HG03280 (cell line): ENCODE data around the gene LTN1.
"Not testable (repeated sequence)": the region's sequence is repeated elsewhere in the genome, so short reads cannot be mapped to it uniquely, and the experiment has no call there.

Source experiments
- ATAC-seq: cut with Tn5 transposase; IDR thresholded peaks from one replicate; pipeline ENCODE4 v1.9.1; 2021; ENCODE audit warnings: mild to moderate bottlenecking, moderate library complexity; ENCODE audit not compliant: unreplicated experiment

LTN1 gene

DNA sequence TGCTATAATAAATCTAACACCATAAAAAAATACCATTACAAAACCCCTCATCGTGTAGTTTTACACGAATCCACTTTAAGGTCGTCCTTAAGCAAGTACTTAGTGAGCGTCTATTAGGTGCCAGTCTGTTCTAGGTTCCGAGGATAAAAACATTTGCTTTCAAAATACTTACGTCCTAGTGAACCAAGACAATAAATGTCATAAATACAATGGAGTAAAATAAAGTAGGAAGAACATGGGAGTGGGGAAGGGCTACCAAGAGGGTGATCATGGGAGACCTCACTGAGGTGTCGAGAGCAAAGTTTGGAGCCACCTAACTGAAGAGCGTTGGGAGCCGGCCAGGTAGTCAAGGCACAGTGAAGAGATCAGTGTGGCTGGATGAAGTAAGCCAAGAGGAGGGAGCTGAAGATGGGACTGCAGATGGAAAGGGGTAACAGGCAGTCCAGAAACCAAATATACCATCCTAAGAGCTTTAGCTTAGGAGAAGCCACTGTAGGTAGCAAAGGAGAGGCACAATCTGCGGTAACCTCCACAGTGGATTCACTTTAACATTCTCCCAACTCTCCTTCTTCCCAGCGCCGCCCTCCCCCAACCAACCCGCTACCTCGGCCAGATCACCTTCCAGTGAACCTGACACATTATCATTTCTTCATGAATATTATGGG, 684 bp downstream of the LTN1 start:
- ATAC-seq, result no peak

- not testable (repeated sequence) for ATAC-seq
Observed at GRCh38 chr21:28988146-28988545, 4.5 kb downstream of the LTN1 start.

DNA sequence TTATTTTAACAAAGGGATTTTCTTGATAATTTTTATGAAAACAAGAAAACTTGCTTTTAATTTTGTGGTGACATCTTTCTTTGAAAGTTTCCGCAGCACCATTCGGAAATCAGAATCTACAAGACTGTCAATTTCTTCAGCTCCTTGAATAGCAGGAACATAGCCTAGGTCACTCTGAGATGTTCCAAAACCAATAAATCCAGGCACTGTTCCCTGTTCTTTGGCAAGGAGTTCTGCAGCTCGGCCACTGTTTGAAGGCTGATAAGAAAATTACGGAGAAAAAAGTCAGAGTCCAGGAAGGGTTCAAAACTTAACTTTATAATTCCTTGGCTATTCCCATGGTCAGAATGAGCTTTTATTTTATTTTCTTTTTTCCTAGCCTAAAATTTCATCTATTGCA, 6.0 kb downstream of the LTN1 start:
- no peak for ATAC-seq

GRCh38 chr21:28982637-28983036, 10.0 kb downstream of the LTN1 start:
- no peak for ATAC-seq

- no peak for ATAC-seq
Observed at GRCh38 chr21:28979092-28979491, 13.6 kb downstream of the LTN1 start.

- no peak for ATAC-seq
Observed at GRCh38 chr21:28975397-28975796, 17.3 kb downstream of the LTN1 start.

DNA sequence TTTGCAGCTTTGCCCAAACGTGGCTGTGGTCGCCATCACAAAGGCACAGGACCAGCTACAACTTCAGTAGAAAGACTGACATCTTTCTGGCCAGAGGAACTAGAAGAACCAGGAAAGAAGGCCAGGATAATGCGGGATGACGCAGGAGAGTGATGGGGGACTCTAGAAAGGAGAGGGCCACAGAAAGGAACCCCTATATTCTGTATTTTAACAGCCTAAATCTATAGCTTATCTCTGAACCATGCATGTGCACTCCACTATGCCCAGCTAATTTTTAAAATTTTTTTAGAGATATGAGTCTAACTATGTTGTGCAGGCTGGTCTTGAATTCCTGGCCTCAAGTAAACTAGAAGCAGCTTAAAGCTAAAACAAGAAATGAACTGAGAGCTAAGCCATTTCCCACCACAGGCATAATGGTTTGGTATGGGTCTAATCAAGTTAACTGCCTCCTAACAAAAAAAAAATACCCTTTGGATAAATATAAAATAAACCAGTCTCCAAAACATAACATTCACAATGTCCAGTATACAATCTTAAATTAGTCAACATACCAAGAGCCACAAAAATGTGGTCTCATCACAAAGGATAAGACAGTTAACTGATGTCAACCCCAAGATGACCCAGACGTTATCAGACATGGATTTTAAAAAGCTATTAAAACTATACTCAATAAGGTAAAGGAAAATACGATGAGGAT, 18.0 kb downstream of the LTN1 start:
- ATAC-seq, result no peak

DNA sequence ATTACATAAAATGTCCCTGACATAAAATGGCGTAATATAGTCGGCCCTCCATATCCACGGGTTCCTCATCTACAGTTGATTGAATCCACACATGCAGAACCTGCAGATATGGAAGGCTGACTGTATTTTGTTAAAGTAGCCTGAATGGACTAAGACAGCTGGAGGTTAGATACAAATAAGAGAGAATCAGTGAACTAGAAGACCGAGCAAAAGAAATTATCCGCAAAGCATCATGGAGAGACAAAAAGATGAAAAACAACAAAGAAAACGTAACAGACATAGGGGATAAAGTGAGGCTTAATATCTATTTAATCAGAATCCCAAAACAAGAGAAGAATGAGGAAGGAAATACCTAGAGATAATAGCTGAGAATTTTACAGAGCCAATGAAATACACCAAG, 20.3 kb downstream of the LTN1 start:
- no peak for ATAC-seq

DNA sequence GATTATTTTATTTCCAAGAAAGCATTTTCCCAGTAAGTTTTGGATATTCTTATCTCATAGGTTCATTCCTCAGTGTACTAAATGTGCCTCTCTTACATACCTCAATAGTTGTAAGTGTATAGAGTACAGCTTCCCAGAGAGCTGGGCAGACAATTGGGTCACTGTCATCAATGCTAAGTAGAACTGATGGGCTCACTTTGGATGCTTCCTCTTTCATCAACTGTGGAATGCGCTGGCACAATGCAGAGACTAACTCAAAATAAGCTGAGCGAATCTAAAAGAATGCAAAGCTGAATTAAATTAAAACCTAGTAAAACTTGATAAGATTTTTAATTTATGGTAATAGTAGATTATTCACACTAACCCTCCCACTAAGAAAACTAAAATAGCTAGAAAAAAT, 21.5 kb downstream of the LTN1 start:
- ATAC-seq, result no peak

DNA sequence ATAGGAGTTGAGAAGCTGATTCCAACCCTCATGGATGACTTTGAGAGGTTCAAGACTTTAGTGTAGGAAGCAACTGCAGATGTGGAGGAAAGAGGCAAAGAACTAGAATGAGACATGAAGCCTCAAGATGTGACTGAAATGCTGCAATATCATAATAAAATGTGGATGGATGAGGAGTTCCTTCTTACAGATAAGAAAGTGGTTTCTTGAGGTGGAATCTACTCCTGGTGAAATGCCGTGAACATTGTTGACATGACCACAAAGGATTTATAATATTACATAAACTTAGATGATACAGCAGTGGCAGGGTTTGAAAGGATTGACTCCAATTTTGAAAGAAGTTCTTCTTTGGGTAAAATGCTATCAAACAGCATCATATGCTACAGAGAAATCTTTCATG, 28.8 kb downstream of the LTN1 start:
- ATAC-seq, result no peak

GRCh38 chr21:28962465-28962864, 30.2 kb downstream of the LTN1 start:
- no peak for ATAC-seq

- no peak for ATAC-seq
Observed at GRCh38 chr21:28961927-28962326, 30.8 kb downstream of the LTN1 start.

DNA sequence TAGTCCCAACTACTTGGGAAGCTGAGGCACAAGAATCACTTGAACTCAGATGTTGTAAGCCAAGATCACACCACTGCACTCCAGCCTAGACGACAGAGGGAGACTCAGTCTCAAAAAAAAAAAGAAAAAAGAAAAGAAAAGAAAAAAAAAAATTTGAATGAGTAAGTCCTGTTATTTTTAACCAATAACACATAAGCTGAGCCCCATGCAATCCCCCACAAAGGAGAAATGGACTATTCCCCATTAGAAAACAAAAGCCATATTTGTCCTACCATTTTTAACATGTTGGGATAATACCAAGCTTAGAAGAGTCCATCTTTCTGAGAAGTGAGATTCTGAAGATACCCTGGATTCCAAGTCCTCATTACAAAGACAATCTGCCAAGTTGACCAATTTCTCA, 32.4 kb downstream of the LTN1 start:
- ATAC-seq, result no peak

DNA sequence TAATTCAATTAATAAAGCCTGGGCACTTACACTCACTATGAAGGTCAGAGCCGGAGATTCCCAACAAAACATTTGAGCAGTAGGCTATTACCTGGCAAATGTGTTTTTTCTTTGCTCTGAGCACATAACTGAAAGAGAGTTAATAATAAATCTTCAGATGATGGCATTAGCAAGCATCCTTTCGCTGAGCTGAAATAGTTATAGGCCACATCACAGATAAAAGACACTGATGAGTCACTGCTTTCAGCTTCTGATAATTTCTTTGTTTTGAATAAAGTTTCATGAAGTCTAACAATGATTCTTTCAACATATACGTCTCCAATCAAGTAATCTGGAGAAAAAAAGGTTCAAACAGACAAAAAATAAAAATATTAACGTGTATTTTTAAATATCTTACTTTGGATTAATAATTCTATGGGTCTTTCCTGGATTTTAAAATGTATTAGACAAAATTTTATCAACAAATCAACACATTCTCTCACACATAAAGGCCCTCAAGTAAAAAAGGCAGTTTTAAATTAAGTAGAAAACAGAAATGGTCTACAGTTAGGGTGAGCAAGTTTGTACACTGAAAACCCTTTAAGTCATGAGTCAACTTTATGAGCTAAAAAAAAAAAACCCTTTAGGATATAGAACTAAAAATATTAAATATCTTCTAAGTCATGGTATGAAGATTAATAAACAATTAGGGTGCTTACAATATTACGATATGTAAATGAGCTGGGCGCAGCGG, 33.1 kb downstream of the LTN1 start:
- no peak for ATAC-seq

- no peak for ATAC-seq
Observed at GRCh38 chr21:28953247-28953646, 39.4 kb downstream of the LTN1 start.

- ATAC-seq, result no peak
Observed at GRCh38 chr21:28952686-28953085, 40.0 kb downstream of the LTN1 start.

GRCh38 chr21:28949318-28949717, 43.4 kb downstream of the LTN1 start:
- ATAC-seq, result no peak

- ATAC-seq, result no peak
Observed at GRCh38 chr21:28944296-28944695, 48.4 kb downstream of the LTN1 start.

DNA sequence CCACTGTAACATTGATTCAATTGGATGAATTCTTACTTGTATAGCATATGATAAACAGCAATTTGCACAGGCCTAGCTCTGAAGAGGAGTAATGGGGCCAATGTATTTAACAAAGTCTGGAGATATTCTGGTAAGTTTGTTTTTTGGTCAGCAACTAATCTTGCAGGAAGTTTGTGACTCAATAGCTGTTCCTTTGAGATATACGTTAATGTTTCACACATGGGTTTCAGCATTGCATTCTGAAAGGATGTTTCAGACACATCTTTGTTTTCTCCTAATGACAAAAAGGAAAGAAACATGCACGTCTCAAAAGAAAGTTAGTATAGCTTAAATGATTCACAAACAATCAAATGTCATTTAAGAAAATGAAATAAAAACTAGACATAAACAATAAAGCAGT, 49.0 kb downstream of the LTN1 start:
- ATAC-seq, result no peak

GRCh38 chr21:28938726-28939125, 54.0 kb downstream of the LTN1 start:
- no peak for ATAC-seq

- ATAC-seq, result no peak
Observed at GRCh38 chr21:28937737-28938136, 54.9 kb downstream of the LTN1 start.

- ATAC-seq, result no peak
Observed at GRCh38 chr21:28936721-28937120, 56.0 kb downstream of the LTN1 start.
